ENCODE results near the gene TLN1.

TLN1 gene

GRCh38 chr9:35660966-35661415 is 71.0 kb downstream of the TLN1 start:
- no peak for DNase-seq

DNA sequence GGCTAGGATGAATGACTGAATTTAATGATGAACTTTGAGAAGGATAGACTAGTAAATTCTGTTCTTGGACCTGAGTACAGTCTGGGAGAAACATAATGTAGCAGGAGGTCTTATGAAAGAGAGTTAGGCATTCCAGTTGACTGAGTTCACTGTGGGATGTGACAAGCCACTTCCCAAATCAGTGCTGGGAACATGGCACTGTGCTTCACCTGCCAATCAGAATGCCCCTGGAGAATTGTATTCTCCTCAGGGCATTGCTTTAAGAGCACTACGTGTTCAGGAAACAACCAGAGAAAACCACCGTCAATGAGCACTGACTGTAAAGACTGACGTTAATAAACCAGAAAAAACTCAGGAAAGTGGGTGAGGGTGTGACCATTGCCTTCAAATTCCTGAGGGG is 72.7 kb downstream of the TLN1 start:
- no peak for DNase-seq

GRCh38 chr9:35658968-35659220 is 73.1 kb downstream of the TLN1 start:
- DNase-seq = no peak

DNA sequence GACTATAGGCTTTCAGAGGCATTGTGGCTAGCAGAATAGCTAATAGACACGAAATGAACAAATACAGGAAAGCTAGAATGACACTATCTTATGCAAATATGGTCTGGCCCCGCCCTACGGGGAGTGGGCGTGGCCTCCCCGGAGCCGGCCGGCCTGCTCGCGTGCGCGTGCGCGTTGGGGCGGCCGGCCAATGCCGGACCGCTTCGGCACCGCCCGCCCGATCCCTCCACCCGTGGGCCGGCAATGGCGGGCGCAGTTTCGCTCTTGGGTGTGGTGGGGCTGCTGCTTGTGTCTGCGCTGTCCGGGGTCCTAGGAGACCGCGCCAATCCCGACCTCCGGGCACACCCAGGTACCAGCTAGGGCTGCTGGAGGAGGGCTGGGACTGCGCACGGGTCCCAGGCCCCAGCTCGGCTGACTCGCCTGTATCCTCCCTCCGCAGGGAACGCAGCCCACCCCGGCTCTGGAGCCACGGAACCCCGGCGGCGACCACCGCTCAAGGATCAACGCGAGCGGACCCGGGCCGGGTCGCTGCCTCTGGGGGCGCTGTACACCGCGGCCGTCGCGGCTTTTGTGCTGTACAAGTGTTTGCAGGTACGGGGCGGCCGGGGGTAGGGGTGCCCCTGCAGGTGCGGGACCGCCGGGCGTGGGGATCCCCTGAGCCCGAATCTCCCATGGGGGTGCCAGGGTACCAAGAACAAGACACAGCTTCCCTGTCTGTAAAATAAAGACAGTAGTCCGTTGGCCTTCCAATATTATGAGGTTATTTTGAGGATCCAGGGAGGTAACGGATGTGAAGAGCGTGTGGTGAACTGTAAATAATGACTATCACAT is 73.6 kb downstream of the TLN1 start, which contains the start of gene CCDC107:
Gene CCDC107 (plus strand): TSS at position 156 of the 831 bp plus-strand sequence. CDS start 88 bp downstream, at position 244.
- peak; percentile 78 for DNase-seq

- DNase-seq = peak; percentile 96
Measured at GRCh38 chr9:35657546-35658136, 74.4 kb downstream of the TLN1 start, which contains the start of gene RMRP. RMRP (minus strand) TSS chr9:35658019.

GRCh38 chr9:35656831-35657545 is 75.0 kb downstream of the TLN1 start:
- no peak for DNase-seq

DNA sequence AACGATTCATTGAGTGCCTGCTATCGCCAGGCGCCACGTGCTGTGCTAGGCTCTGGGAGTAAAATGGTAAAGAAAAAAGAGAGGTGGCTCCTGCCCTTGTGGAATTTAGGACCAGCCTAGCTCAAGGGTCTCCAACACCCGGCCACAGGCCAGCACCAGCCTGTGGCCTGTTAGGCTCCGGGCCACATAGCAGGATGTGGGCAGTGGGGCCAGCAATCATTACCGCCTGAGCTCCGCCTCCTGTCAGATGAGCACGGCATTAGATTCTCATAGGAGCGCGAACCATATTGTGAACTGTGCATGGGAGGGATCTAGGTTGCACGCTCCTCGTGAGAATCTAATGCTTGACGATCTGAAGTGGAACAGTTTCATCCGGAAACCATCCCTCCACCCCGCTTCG is 75.6 kb downstream of the TLN1 start:
- no peak for DNase-seq

- DNase-seq = no peak
Measured at GRCh38 chr9:35653611-35654010, 78.4 kb downstream of the TLN1 start.

DNA sequence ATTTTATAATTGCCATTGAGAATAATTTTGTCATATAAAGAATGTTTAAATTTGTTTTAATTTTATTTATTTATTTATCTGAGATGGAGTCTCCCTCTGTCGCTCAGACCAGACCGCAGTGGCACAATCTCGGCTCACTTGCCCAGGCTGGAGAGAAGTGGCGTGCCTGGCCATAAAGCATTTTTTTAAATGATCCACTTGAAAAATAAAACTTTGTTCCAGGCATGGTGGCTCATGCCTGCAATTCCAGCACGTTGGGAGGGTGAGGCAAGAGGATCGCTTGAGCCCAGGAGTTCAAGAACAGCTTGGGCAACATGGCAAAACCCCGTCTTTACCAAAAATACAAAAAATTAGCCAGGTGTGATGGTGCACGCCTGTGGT is 79.2 kb downstream of the TLN1 start:
- DNase-seq = no peak

GRCh38 chr9:35651956-35652828 is 79.8 kb downstream of the TLN1 start:
- no peak for DNase-seq

DNA sequence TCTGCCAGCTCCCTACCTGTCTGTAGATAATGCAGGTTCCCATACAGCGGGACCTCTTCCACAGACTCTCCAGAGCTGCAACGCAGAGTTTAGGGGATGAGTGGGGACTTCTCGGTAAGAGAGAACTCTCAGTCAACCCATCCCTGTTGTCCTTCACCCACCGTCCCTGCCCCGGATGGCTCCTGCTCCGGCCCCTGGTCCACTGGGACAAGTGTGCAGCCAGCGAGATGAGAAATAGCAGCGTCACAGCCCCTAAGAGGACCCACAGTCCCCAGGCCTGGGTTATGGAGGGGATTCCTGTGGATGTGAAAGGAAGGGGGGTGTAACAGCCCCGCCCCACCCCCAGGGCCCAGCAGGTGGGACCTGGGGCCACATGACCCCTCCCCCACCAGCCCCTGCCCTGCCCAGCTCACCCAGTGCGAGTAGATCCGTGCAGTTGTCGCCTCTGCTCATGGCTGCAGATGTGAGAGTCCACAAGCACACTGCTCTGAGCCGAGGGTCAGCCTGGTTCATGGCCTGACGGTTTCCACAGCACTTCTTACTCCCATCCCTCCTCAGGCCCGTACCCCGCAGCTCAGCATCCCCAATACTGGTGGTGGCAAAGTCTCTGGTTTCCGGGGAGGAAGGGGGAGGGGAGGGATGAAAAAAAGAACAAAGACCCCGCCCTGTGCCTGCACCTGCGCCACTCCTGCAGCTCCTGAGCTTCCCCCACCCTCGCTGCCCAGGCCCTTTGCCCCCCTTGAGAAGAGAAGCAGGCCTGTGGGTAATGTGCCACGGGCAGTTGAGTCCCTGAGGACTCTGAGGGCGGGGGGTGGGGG is 81.4 kb downstream of the TLN1 start, which contains the start of gene SIT1:
Gene SIT1 (minus strand): TSS at position 591 of the 818 bp plus-strand sequence. CDS start 78 bp downstream, at position 513.
- DNase-seq = no peak

DNA sequence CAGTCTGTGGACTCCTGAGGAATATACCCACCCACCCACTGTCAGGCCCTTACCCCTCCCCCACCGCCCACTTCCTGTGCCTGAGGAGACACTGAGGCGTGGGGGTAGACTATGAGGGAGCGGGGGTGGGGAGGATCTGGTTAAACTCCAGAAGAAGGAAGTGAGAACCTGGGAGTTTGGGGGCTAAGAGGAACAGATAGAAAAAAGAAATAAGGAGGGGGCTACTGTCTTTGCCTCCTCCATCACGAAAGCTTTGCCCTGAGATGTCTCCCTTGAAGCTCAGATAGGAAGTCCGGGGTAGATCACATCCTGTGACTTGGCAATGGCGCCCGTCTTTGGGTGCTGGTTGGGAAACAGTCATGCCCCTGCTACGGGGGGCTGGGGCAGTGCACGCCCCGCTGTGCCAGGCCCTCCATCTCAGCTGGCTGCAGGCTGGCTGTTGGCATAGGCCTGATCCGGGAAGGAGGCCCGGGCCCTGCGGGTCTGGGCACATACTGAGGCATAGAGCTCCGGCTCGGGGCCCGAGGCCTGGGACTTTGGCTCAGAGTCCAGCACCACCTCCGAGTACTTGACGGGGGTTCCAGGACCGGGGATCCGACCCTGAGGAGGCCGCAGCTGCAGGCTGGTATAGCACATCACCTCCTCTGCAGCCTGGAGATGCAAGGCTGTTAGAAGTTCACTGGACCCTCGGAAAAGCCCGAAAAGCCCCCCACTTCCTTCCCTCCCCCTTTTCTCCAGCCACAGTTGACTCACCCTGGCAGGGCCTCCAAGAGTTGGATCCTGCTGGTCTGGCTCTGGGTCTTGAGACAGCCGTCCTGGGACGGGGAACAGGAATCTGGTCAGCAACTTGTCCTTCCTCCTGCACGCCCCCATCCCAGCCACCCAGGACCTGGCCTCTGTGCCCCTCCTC is 82.3 kb downstream of the TLN1 start:
- peak; percentile 39 for DNase-seq
